ENCODE measurements around the gene APOF. TPM values are rescaled to one million over a fixed set of nuclear protein-coding genes. Genes with fewer than 3 reads are reported as not detected.
A peak's percentile ranks its signal among the peaks of the same experiment; 100 is the strongest.

The APOF gene
- total and polyA plus RNA-seq, 2 of the 13 experiments (the other 11 are each of a cell fraction or from before 2014, with no cell fraction given): 3.3 to 23.9 TPM

DNA sequence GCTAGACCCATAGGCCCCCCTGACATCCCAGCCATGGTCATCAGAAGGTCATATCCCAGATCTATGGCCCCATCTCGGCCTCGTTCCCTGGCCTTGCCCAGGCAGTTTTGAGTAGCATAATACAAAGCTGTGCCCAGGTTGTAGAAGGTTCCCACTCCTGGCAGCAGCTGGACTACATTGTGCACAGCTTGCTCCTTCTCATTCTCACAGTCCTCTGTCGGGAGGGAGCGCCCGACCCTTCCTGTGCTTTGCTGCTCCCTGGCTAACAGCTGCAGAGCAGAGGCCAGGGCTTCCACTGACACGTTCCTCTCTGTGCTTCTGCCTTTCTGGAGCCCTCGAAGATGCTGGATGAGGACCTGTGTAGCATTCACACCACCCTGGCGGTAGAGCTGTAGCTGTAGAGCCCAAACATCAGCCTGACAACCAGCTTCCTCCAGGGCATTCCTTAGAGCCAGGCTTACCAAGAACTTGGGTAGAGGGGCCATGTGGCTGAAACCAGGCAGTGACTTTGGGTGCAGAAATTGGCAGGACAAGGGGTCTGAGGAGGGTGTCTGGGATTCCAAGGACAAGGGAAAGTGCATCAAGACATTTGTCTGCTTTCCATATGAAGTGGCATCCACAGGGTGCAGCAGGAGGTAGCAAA, 1.0 kb downstream of the APOF start:
- no peaks in the 10 kb centered on the region for H3K36me3 ChIP-seq (replicated peaks in 1 of 2; ENCODE audit: control insufficient read depth in 1 of 2, insufficient read depth in 2 of 2, low read length in 2 of 2)
- CTCF ChIA-PET (ENCODE audit: low intra/inter-chr PET ratio, low total read pairs): no interaction called here
- peak overlapping the region; percentile 62 for H3K9ac ChIP-seq (ENCODE audit: insufficient read depth, low read depth, low read length)
- in situ Hi-C loops (cut with HindIII; ENCODE audit: extremely low pct_ligation_motif_present, low pct_unique_long_range_greater_than_20kb): no loop called here
- H3K4me3 ChIP-seq (replicated peaks in 1 of 3; ENCODE audit: insufficient read depth in 1 of 3, low read depth in 2 of 3, low read length in 3 of 3): peak overlapping the region; percentile 65 to 94 (median 83)
- H4K20me1 ChIP-seq (ENCODE audit: insufficient read depth, low read length): no peaks in the 10 kb centered on the region
- no peak for FAIRE-seq
- intact Hi-C loops (cut with micrococcal nuclease; ENCODE audit: unreplicated experiment): loop anchor here (1.0 to 2.0 kb wide), 2 partner anchors 87 to 103 kb away; no protein-coding TSS in a partner anchor
- H3K79me2 ChIP-seq (ENCODE audit: insufficient read depth, low read length): peaks cover 21% of the 10 kb centered on the region
- H3K27me3 ChIP-seq (ENCODE audit: control insufficient read depth in 1 of 2, insufficient read depth in 2 of 2, low read length in 2 of 2): no peaks in the 10 kb centered on the region
- peaks cover 78% of the 10 kb centered on the region for H3K4me1 ChIP-seq (ENCODE audit: insufficient read depth, low read length)
- DNase-seq (ENCODE audit: low spot score): no peak
- no TSS peak for BruUV-seq (replicated peaks)
- 39% methylated on average over 2 of the region's 8 CpGs for WGBS (ENCODE audit: low lambda C conversion rate)
- peak overlapping the region; percentile 81 for H3K4me2 ChIP-seq (ENCODE audit: low read depth, low read length)
- peak; percentile 24 for ATAC-seq
- POLR2A ChIA-PET: interaction anchor here (0.5 to 7.9 kb wide), 13 partner anchors 13 to 140 kb away, joined by 3 to 81 read pairs (median 4); partner anchors contain the start of genes CNPY2, GLS2, PAN2 and RNF41
- H2AFZ ChIP-seq (ENCODE audit: low read length): no peak overlapping the region
- peak overlapping the region; percentile 83 for H3K27ac ChIP-seq (ENCODE audit: extremely low read length, insufficient read depth, low read length)
- H3K9me3 ChIP-seq (ENCODE audit: low read length): no peaks in the 10 kb centered on the region
- TF ChIP-seq NBN (conservative IDR thresholded peaks at IDR 0.05) (no peak), HNRNPH1 (optimal IDR thresholded peaks at IDR 0.05; ENCODE audit: low read depth, low read length) (no peak), ARID2 (CRISPR knock-in tag; IDR thresholded peaks at IDR 0.05; ENCODE audit: borderline replicate concordance) (no peak), ZNF768 (CRISPR knock-in tag; IDR thresholded peaks at IDR 0.05) (0 out of 2 replicates have a peak, but pooled peaks have one; percentile 21), POLR2G (IDR thresholded peaks at IDR 0.05; ENCODE audit: low read depth, low read length) (no peak), ATF7 (IDR thresholded peaks at IDR 0.05) (no peak), ATF7 (CRISPR knock-in tag; IDR thresholded peaks at IDR 0.05) (no peak), MEIS1 (CRISPR knock-in tag; IDR thresholded peaks at IDR 0.05; ENCODE audit: borderline replicate concordance) (peak; percentile 47; the same call in 1 of the 2 replicates), ZFX (CRISPR knock-in tag; IDR thresholded peaks at IDR 0.05; ENCODE audit: low read depth) (peak; percentile 59), ARNT2 (CRISPR knock-in tag; IDR thresholded peaks at IDR 0.05; ENCODE audit: low read depth) (no peak)
- TF ChIP-seq, protein P1, sequence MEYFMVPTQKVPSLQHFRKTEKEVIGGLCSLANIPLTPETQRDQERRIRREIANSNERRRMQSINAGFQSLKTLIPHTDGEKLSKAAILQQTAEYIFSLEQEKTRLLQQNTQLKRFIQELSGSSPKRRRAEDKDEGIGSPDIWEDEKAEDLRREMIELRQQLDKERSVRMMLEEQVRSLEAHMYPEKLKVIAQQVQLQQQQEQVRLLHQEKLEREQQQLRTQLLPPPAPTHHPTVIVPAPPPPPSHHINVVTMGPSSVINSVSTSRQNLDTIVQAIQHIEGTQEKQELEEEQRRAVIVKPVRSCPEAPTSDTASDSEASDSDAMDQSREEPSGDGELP (IDR thresholded peaks at IDR 0.05; ENCODE audit: borderline replicate concordance, low read depth): peak; percentile 43; the same call in 1 of the 2 replicates
- TF ChIP-seq, protein P2, sequence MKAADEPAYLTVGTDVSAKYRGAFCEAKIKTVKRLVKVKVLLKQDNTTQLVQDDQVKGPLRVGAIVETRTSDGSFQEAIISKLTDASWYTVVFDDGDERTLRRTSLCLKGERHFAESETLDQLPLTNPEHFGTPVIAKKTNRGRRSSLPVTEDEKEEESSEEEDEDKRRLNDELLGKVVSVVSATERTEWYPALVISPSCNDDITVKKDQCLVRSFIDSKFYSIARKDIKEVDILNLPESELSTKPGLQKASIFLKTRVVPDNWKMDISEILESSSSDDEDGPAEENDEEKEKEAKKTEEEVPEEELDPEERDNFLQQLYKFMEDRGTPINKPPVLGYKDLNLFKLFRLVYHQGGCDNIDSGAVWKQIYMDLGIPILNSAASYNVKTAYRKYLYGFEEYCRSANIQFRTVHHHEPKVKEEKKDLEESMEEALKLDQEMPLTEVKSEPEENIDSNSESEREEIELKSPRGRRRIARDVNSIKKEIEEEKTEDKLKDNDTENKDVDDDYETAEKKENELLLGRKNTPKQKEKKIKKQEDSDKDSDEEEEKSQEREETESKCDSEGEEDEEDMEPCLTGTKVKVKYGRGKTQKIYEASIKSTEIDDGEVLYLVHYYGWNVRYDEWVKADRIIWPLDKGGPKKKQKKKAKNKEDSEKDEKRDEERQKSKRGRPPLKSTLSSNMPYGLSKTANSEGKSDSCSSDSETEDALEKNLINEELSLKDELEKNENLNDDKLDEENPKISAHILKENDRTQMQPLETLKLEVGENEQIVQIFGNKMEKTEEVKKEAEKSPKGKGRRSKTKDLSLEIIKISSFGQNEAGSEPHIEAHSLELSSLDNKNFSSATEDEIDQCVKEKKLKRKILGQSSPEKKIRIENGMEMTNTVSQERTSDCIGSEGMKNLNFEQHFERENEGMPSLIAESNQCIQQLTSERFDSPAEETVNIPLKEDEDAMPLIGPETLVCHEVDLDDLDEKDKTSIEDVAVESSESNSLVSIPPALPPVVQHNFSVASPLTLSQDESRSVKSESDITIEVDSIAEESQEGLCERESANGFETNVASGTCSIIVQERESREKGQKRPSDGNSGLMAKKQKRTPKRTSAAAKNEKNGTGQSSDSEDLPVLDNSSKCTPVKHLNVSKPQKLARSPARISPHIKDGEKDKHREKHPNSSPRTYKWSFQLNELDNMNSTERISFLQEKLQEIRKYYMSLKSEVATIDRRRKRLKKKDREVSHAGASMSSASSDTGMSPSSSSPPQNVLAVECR (CRISPR knock-in tag; IDR thresholded peaks at IDR 0.05; ENCODE audit: borderline replicate concordance): 0 out of 2 replicates have a peak, but pooled peaks have one; percentile 16
- TF ChIP-seq, protein P3, sequence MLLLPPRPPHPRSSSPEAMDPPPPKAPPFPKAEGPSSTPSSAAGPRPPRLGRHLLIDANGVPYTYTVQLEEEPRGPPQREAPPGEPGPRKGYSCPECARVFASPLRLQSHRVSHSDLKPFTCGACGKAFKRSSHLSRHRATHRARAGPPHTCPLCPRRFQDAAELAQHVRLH (CRISPR knock-in tag; IDR thresholded peaks at IDR 0.05; ENCODE audit: borderline replicate concordance, low read depth): peak; percentile 35; the same call in 1 of the 2 replicates
- TF ChIP-seq, protein P4, sequence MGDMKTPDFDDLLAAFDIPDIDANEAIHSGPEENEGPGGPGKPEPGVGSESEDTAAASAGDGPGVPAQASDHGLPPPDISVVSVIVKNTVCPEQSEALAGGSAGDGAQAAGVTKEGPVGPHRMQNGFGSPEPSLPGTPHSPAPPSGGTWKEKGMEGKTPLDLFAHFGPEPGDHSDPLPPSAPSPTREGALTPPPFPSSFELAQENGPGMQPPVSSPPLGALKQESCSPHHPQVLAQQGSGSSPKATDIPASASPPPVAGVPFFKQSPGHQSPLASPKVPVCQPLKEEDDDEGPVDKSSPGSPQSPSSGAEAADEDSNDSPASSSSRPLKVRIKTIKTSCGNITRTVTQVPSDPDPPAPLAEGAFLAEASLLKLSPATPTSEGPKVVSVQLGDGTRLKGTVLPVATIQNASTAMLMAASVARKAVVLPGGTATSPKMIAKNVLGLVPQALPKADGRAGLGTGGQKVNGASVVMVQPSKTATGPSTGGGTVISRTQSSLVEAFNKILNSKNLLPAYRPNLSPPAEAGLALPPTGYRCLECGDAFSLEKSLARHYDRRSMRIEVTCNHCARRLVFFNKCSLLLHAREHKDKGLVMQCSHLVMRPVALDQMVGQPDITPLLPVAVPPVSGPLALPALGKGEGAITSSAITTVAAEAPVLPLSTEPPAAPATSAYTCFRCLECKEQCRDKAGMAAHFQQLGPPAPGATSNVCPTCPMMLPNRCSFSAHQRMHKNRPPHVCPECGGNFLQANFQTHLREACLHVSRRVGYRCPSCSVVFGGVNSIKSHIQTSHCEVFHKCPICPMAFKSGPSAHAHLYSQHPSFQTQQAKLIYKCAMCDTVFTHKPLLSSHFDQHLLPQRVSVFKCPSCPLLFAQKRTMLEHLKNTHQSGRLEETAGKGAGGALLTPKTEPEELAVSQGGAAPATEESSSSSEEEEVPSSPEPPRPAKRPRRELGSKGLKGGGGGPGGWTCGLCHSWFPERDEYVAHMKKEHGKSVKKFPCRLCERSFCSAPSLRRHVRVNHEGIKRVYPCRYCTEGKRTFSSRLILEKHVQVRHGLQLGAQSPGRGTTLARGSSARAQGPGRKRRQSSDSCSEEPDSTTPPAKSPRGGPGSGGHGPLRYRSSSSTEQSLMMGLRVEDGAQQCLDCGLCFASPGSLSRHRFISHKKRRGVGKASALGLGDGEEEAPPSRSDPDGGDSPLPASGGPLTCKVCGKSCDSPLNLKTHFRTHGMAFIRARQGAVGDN (CRISPR knock-in tag; IDR thresholded peaks at IDR 0.05): peak; percentile 88
